HepG2 (cell line): Measurements from ENCODE around the gene NOVA2. TPM values are rescaled to one million over a fixed set of nuclear protein-coding genes. Genes with fewer than 3 reads are reported as not detected.

ENCODE experiments used
- LCORL ChIP-seq, 2 experiments: fragments of 450-650 bp in 1 of 2; sonication (generic) in 1 of 2; formaldehyde crosslinking in 1 of 2; IDR thresholded peaks; 2 replicates each; pipeline versions ENCODE4 v1.5.0 to v1.6.1; 2017 to 2020; ENCODE audit warnings: antibody characterized with exemption in 1 of 2, missing genetic modification reagents in 1 of 2
- MYC ChIP-seq: sonication (generic); formaldehyde crosslinking; IDR thresholded peaks from 2 replicates; pipeline ENCODE4 v1.9.0; 2021; ENCODE audit warnings: missing genetic modification reagents, borderline replicate concordance
- POLR2AphosphoS5 ChIP-seq: IDR thresholded peaks from 2 replicates; pipeline ENCODE4 v1.6.1; 2012; ENCODE audit warnings: low read depth, low read length
- SAP130 ChIP-seq: IDR thresholded peaks from 2 replicates; pipeline ENCODE4 v1.6.1; 2016; ENCODE audit warnings: low read depth
- STAG1 ChIP-seq: sonication (generic); formaldehyde crosslinking; IDR thresholded peaks from 2 replicates; pipeline ENCODE4 v1.4.0; 2020; ENCODE audit warnings: missing genetic modification reagents
- ZBTB20 ChIP-seq: sonication (generic); formaldehyde crosslinking; IDR thresholded peaks from 2 replicates; pipeline ENCODE4 v1.8.1; 2023; ENCODE audit warnings: missing genetic modification reagents, low read depth, mild to moderate bottlenecking, borderline replicate concordance
- ZFP41 ChIP-seq: sonication (generic); formaldehyde crosslinking; IDR thresholded peaks from 2 replicates; pipeline ENCODE4 v1.4.0; 2020; ENCODE audit warnings: mild to moderate bottlenecking, missing genetic modification reagents, borderline replicate concordance
- ZFY ChIP-seq: sonication (generic); formaldehyde crosslinking; IDR thresholded peaks from 2 replicates; pipeline ENCODE4 v1.4.0; 2020; ENCODE audit warnings: missing genetic modification reagents
- ZNF350 ChIP-seq: sonication (generic); formaldehyde crosslinking; IDR thresholded peaks from 2 replicates; pipeline ENCODE4 v1.4.0; 2020; ENCODE audit warnings: mild to moderate bottlenecking, low read depth, missing genetic modification reagents, borderline replicate concordance
- ZNF605 ChIP-seq: sonication (generic); formaldehyde crosslinking; IDR thresholded peaks from 2 replicates; pipeline ENCODE4 v1.8.0; 2022; ENCODE audit warnings: mild to moderate bottlenecking, missing genetic modification reagents
- ZNF607 ChIP-seq: sonication (generic); formaldehyde crosslinking; IDR thresholded peaks from 2 replicates; pipeline ENCODE4 v1.5.1; 2020; ENCODE audit warnings: missing genetic modification reagents, mild to moderate bottlenecking, borderline replicate concordance
- ZNF609 ChIP-seq: sonication (generic); formaldehyde crosslinking; IDR thresholded peaks from 2 replicates; pipeline ENCODE4 v1.4.0; 2020; ENCODE audit warnings: mild to moderate bottlenecking, missing genetic modification reagents, borderline replicate concordance
- ZNF614 ChIP-seq: IDR thresholded peaks from 2 replicates; pipeline ENCODE4 v1.6.1; 2018; ENCODE audit warnings: missing biosample characterization, missing genetic modification reagents, inconsistent platforms, borderline replicate concordance
- ZNF652 ChIP-seq: IDR thresholded peaks from 2 replicates; pipeline ENCODE4 v1.6.1; 2016; ENCODE audit warnings: low read depth, borderline replicate concordance
- ZNF777 ChIP-seq: sonication (generic); formaldehyde crosslinking; IDR thresholded peaks from 2 replicates; pipeline ENCODE4 v1.4.0; 2020; ENCODE audit warnings: missing genetic modification reagents
- polyA plus RNA-seq, 8 experiments: library from polyadenylated mRNA; depleted of rRNA in 3 of 8; stranded (reverse) in 7 of 8; unstranded in 1 of 8; fragments of >200 nt; fragmentation: Illumina TruSeq in 4 of 8; extraction: Trizol in 4 of 8; gene quantifications; 2 replicates each; pipeline versions ENCODE4 v1.2.1 to v1.2.3, GENCODE V29; 2011 to 2016; ENCODE audit warnings: low read depth in 4 of 8, missing spikeins in 1 of 8, mixed read lengths in 1 of 8; ENCODE audit not compliant: insufficient read depth in 1 of 8
- total RNA-seq, 5 experiments: library from RNA; depleted of rRNA; stranded (reverse); fragments of >200 nt; fragmentation: Illumina TruSeq; extraction: Trizol; gene quantifications; 2 replicates each; pipeline ENCODE4 v1.2.3, GENCODE V29; 2016; ENCODE audit warnings: low read depth in 1 of 5
- TF ChIP-seq, protein P1 (sequence below): sonication (generic); formaldehyde crosslinking; IDR thresholded peaks from 2 replicates; pipeline ENCODE4 v1.5.0; 2020; ENCODE audit warnings: missing genetic modification reagents, mild to moderate bottlenecking, borderline replicate concordance
- TF ChIP-seq, protein P2 (sequence below): sonication (generic); formaldehyde crosslinking; IDR thresholded peaks from 2 replicates; pipeline ENCODE4 v1.5.0; 2020; ENCODE audit warnings: mild to moderate bottlenecking, missing genetic modification reagents
- TF ChIP-seq, protein P3 (sequence below): IDR thresholded peaks from 2 replicates; pipeline ENCODE4 v1.6.1; 2012; ENCODE audit warnings: inconsistent platforms
- TF ChIP-seq, protein P4 (sequence below): sonication (generic); formaldehyde crosslinking; IDR thresholded peaks from 2 replicates; pipeline ENCODE4 v1.5.1; 2020; ENCODE audit warnings: missing genetic modification reagents, mild to moderate bottlenecking, borderline replicate concordance

Gene NOVA2
- total and polyA plus RNA-seq, 2 of the 13 experiments (the other 11 are each of a cell fraction or from before 2014, with no cell fraction given) = not detected

GRCh38 chr19:45895519-45895972, 78.1 kb downstream of the NOVA2 start (continued):
- no peak for TF ChIP-seq LCORL (IDR thresholded peaks at IDR 0.05)
- TF ChIP-seq LCORL (CRISPR knock-in tag; IDR thresholded peaks at IDR 0.05) = peak; percentile 47; the same call in 1 of the 2 replicates
- peak; percentile 70 for TF ChIP-seq ZFY (CRISPR knock-in tag)
- TF ChIP-seq ZNF777 = no peak
- TF ChIP-seq STAG1 (CRISPR knock-in tag) = no peak
- TF ChIP-seq ZNF607 = no peak
- TF ChIP-seq, protein P1, sequence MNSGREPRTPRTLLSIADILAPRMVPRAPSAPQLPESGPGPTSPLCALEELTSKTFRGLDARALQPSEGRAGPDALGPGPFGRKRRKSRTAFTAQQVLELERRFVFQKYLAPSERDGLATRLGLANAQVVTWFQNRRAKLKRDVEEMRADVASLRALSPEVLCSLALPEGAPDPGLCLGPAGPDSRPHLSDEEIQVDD (CRISPR knock-in tag) = no peak
- peak; percentile 62; the same call in 1 of the 2 replicates for TF ChIP-seq ZNF609 (CRISPR knock-in tag)
- TF ChIP-seq ZBTB20 = no peak
- TF ChIP-seq SAP130 (CRISPR knock-in tag) = peak; percentile 59; the same call in 1 of the 2 replicates
- 0 out of 2 replicates have a peak, but pooled peaks have one; percentile 31 for TF ChIP-seq ZNF614
- TF ChIP-seq POLR2AphosphoS5 = peak; percentile 56
- TF ChIP-seq ZNF350 (CRISPR knock-in tag) = no peak; the same call in 1 of the 2 replicates
- TF ChIP-seq MYC (CRISPR knock-in tag) = peak; percentile 81; the same call in 1 of the 2 replicates
- 0 out of 2 replicates have a peak, but pooled peaks have one; percentile 20 for TF ChIP-seq ZNF605 (CRISPR knock-in tag)
- no peak for TF ChIP-seq ZNF652 (CRISPR knock-in tag)
- TF ChIP-seq, protein P2, sequence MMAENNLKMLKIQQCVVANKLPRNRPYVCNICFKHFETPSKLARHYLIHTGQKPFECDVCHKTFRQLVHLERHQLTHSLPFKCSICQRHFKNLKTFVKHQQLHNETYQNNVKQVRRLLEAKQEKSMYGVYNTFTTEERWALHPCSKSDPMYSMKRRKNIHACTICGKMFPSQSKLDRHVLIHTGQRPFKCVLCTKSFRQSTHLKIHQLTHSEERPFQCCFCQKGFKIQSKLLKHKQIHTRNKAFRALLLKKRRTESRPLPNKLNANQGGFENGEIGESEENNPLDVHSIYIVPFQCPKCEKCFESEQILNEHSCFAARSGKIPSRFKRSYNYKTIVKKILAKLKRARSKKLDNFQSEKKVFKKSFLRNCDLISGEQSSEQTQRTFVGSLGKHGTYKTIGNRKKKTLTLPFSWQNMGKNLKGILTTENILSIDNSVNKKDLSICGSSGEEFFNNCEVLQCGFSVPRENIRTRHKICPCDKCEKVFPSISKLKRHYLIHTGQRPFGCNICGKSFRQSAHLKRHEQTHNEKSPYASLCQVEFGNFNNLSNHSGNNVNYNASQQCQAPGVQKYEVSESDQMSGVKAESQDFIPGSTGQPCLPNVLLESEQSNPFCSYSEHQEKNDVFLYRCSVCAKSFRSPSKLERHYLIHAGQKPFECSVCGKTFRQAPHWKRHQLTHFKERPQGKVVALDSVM (CRISPR knock-in tag) = no peak
- TF ChIP-seq, protein P3, sequence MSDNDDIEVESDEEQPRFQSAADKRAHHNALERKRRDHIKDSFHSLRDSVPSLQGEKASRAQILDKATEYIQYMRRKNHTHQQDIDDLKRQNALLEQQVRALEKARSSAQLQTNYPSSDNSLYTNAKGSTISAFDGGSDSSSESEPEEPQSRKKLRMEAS = peak; percentile 85
- no peak for TF ChIP-seq ZFP41
- TF ChIP-seq, protein P4, sequence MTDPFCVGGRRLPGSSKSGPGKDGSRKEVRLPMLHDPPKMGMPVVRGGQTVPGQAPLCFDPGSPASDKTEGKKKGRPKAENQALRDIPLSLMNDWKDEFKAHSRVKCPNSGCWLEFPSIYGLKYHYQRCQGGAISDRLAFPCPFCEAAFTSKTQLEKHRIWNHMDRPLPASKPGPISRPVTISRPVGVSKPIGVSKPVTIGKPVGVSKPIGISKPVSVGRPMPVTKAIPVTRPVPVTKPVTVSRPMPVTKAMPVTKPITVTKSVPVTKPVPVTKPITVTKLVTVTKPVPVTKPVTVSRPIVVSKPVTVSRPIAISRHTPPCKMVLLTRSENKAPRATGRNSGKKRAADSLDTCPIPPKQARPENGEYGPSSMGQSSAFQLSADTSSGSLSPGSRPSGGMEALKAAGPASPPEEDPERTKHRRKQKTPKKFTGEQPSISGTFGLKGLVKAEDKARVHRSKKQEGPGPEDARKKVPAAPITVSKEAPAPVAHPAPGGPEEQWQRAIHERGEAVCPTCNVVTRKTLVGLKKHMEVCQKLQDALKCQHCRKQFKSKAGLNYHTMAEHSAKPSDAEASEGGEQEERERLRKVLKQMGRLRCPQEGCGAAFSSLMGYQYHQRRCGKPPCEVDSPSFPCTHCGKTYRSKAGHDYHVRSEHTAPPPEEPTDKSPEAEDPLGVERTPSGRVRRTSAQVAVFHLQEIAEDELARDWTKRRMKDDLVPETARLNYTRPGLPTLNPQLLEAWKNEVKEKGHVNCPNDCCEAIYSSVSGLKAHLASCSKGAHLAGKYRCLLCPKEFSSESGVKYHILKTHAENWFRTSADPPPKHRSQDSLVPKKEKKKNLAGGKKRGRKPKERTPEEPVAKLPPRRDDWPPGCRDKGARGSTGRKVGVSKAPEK (CRISPR knock-in tag) = no peak
